ENCODE data around the gene MTARC1.

DNA sequence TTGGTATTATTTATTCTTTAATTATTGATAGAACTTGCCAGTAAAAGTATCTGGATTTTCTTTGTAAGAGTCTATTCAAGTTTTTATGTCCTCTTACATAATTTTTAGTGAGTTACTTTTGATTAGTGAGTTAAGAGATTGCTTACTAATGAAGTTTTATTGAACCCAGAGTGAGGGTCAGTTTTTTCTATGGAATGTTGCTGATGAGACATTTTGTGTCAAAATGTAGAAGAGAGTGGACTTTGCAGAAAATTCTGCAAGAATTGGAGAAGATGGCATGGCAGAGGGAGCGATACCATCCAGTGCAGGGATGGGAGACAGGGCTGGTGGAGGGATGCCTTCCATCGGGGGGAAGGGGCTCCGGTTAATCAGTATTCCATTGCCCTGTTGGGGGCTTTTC, 27.6 kb upstream of the MTARC1 start:
- TF ChIP-seq SP1 (IDR thresholded peaks at IDR 0.05) (no peak), ELF4 (IDR thresholded peaks at IDR 0.05) (no peak), FOXA1 (IDR thresholded peaks at IDR 0.05) (no peak), NFRKB (IDR thresholded peaks at IDR 0.05) (no peak), FOXK2 (IDR thresholded peaks at IDR 0.05) (no peak), HDGF (IDR thresholded peaks at IDR 0.05; ENCODE audit: borderline replicate concordance) (no peak), BHLHE40 (IDR thresholded peaks at IDR 0.05; ENCODE audit: borderline replicate concordance) (no peak), TARDBP (IDR thresholded peaks at IDR 0.05) (no peak), ARNT (IDR thresholded peaks at IDR 0.05) (no peak), SUZ12 (IDR thresholded peaks at IDR 0.05) (no peak), ZNF384 (IDR thresholded peaks at IDR 0.05) (no peak), CTBP1 (IDR thresholded peaks at IDR 0.05; ENCODE audit: borderline replicate concordance) (no peak)

All from HEK293T (cell line).